ENCODE measurements around the gene INPP4B.

DNA sequence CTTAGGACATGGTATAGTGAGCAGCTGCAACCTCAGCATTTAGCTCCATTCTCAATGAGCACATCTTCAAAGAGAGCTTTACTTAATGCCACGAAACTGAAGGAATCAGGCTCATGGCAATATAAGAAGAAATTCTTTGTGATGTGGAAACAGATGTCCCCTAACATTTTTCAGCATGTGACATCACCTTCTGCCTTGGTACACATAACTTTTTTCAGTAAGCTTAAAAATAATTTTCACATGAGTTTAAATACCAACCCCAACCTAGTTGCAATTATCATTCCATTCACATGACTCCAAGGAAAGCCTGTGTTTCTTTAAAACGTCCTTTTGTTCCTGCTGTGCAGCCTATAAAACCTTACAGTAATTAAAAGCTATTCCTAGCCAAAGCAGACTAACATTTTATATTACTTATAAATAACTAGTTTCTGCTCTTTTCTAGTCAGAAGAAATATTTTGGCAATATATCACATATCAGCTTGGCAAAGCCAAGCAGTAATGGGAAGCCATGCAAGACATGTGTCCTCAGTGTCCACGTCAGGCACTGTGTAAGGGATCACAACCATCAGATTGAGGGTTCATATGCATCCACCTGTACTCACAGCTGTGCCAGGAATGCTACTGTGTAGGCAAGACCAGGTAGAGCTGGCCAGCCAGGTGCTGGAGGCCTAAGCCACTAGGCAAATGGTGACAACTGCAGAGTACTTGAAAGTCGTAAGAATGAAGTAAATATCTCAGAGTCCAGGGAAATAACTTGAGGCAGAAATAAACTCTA lies 466.6 kb downstream of the INPP4B start:
- TF ChIP-seq, protein P1, sequence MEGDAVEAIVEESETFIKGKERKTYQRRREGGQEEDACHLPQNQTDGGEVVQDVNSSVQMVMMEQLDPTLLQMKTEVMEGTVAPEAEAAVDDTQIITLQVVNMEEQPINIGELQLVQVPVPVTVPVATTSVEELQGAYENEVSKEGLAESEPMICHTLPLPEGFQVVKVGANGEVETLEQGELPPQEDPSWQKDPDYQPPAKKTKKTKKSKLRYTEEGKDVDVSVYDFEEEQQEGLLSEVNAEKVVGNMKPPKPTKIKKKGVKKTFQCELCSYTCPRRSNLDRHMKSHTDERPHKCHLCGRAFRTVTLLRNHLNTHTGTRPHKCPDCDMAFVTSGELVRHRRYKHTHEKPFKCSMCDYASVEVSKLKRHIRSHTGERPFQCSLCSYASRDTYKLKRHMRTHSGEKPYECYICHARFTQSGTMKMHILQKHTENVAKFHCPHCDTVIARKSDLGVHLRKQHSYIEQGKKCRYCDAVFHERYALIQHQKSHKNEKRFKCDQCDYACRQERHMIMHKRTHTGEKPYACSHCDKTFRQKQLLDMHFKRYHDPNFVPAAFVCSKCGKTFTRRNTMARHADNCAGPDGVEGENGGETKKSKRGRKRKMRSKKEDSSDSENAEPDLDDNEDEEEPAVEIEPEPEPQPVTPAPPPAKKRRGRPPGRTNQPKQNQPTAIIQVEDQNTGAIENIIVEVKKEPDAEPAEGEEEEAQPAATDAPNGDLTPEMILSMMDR (IDR thresholded peaks at IDR 0.05), result no peak
- TF ChIP-seq EZH2 (IDR thresholded peaks at IDR 0.05; ENCODE audit: borderline replicate concordance, insufficient read depth, low read depth, low read length, poor library complexity, severe bottlenecking), result no peak

All from B cell (primary cell).